Activated CD4-positive, alpha-beta T cell treated with anti-CD3 and anti-CD28 coated beads, Interleukin-2, amount 50 U/mL, for 24 hours (primary cell): Measurements from ENCODE around the gene MED12L.
"Not testable (repeated sequence)": the region's sequence is repeated elsewhere in the genome, so short reads cannot be mapped to it uniquely, and the experiment has no call there.

Experiments used
- DNase-seq, 2 donors: peaks; one replicate each; pipeline ENCODE4 v3.0.0-alpha.2; 2020; ENCODE audit warnings: low read depth in 1 of 2, low spot score in 1 of 2

MED12L gene

DNA sequence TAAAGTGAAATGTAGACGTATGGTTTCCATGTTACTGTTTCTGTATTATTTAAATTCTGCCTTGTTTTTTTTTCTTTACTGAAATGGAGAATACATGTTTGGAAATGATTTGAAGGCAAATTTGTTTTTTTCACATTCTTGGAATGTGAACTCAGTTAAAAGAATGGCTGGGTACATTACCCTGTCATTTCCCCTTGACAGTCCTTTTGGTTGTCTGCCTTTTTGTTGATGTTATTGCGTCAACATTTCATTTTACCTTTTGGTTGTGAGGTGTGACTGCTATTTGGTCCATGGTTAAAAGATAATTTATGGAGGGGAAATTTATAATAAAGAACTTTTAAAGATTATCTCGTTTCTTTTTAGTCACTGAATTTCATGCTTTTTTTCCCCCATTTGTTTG is 120.7 kb downstream of the MED12L start:
- DNase-seq, result no peak

- no peak for DNase-seq
Observed at GRCh38 chr3:151209654-151210053, 124.2 kb downstream of the MED12L start.

DNA sequence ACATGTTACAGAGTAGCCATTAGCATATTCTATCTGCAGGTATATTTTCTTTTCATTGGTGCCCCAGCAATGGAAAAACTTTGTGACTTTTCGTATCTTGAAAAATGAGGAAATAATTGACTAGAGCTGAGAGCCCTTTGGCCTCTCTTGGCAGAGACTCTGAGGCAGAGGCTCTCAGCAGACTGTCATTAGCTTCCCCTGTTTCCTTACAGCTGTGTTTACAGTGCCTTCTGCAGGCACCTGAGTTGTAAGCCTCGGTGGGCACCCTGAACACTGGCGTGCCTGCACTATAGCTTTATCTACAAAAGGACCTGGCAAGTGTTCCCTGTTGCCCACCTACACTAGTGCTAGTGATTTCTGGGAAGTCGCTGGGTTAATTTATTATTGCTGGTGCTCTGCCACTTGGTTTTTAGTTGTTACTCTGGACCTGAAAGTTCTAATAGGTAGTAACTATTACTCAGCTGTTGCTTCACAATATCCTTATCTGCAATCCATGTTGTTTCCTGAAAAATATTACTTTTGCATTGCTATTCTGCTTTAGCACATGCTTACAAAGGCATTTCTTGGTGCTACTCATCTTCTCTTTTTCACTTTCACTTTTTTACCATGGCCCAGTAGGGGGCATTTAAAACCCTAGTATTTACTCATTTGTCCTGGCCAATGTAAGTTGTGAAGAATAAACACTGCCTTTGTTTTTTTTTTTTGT is 125.4 kb downstream of the MED12L start:
- DNase-seq, result no peak

DNA sequence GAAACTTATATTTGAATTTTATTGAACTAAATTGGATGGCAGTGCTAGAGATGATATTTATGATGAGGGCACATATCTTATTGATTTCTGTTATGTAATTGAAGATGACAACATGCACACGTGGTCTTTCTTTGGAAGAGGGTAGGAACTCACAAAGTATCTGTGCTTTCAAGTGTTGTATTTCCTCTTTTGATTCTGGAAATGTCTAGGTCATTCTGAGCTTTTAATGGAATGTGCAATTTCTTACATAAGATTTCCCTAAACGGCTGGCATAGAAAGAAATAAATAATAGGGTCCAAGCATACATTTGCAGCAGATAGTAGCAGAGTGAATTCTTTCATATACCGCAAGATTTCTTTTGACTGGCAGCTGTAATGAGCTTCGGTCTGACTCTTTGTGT is 127.7 kb downstream of the MED12L start:
- DNase-seq, result no peak

- DNase-seq, result no peak
Observed at GRCh38 chr3:151213881-151214280, 128.4 kb downstream of the MED12L start.

- no peak for DNase-seq
Observed at GRCh38 chr3:151214459-151214858, 129.0 kb downstream of the MED12L start.

DNA sequence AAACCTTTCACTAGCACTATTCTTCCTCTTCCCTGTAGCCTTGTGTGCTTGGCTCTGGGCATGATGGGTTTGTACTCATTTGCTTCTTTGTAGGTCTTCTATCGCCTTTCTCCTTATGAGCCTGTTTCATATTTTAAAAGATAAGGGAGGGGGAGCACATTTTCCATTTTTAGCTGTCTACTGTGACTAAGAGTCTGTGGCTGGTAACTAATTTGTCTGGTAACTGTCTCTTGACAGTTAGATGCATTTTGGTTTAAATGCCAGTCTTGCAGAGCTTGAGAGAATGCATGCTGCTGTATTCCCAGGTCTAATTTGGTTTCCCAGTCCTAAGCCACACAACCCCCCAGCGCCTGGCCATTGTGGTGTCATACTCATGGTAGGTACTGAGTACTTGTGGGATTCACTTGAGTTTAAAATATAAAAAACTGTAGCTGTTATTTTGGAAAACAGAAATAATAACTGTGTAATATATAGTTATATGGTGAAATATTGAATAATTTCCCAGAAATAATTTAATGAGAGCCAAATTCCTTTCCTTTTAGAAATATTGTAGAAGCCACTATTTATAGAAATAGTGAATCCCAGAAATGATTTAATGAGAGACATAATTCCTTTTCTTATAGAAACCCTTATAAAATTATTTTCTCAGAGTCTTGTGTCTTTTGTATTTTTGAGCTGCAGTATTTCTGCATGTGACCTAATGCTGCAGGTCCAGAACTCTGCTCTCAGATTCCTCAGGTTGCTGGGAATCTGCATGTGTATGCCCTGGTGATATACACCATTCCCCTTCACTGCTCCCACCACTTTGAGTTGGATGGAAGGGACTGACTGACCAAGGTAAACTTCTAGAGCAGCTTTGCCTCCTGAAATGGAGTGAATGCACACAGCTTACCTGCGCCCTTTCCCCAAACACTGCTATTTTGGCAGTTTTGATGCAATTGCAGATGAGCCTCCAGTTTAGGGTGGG is 131.5 kb downstream of the MED12L start:
- no peak for DNase-seq

DNA sequence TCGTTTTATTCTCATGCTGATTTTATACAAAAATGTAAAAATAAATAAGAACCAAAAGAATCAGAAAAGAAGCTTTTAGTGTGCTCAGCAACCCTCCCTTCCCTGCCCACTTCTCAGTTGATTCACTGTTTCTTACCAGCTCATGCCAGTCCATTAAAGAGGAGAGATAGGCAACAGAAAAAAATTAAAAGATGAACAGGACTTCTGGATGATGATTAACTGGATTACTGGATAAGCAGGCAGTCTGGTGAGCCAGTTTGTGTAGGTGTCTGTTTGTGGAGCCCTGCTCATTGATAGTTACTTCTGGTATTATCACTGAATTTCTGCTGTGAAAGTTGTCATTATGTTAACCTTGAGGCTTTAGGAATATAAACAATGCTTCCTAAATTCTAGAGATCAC is 132.7 kb downstream of the MED12L start:
- no peak for DNase-seq

DNA sequence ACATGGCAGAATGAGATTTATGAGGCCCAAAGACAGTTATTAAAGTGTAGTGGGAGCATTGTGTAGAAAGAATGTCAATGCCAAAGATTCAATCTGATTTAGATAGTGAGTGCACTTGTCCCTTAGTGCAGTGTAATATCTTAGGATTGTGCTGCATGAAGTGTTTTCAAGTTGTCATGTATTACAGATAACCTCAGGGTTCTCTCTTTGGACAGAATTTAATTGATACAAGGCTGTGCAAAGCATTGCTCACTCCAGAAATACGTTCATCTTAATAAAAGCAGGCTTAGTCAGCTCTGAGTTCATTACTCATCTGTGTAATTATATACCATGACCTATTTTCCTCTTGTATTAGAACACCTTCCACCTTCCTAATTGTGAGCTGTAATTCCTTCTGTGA is 133.6 kb downstream of the MED12L start:
- no peak for DNase-seq

DNA sequence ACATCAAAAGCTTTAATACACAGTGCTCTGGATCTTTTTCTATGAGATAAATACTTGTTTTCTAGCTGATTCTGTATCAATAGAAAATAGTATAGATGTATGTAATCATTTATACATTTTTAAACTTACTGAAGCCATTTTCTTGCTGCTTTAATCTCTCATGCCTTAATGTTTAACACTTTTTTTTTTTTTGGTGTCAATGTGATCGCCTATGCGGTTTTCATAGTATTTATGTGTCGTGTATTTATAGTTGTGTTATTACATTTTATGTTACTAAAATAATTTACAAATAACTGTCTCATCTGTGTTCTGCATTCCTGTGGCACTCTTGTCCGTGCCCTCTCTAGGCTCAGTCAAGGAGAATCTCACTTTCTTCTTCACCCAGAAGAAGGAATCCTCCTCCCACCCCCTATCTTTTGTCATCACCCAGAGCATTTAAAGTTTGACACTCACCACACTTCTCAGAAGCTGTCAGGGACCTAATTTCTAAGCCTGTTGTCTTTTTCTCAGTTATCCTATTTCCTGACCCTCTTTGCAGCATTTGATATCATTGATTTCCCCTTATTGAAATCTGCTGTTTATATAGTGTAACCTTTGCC is 138.9 kb downstream of the MED12L start:
- DNase-seq, result no peak

DNA sequence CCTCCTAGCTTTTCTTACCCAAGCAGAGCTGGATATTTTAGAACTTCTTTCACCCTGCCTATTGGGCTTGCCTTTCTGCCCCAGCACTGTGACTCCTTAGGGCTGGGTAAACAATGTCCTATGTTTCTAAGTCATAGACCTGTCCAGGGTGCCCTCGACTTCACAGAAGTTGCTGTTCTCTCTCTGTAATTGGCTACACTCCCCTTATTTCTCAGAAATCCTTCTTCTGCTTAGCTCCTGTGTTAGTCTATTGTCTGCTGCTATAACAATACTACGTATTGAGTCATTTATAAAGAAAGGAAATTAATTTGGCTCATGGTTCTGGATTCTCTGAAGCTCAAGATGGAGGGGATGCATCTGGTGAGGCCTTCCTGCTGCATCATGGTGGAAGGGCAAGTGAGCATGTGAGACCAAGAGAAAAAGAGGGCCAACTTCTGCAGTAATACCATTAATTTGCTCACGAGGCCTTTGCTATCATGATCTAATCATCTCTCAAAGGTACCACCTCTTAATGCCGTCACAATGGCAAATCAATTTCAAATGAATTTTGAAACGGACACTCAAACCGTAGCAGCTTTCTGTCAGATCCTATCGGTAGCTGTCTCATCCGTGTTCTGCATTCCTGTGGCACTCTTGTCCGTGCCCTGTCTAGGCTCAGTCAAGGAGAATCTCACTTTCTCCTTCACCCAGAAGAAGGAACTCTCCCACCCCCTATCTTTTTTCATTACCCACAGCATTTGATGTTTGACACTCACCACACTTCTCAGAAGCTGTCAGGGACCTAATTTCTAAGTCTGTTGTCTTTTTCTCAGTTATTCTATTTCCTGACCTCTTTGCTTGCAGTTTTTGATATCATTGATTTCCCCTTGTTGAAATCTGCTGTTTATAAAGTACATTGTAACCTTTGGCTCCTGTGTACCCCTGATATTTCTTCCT is 139.8 kb downstream of the MED12L start:
- no peak for DNase-seq

- DNase-seq, result no peak
Observed at GRCh38 chr3:151226088-151226563, 140.7 kb downstream of the MED12L start.

DNA sequence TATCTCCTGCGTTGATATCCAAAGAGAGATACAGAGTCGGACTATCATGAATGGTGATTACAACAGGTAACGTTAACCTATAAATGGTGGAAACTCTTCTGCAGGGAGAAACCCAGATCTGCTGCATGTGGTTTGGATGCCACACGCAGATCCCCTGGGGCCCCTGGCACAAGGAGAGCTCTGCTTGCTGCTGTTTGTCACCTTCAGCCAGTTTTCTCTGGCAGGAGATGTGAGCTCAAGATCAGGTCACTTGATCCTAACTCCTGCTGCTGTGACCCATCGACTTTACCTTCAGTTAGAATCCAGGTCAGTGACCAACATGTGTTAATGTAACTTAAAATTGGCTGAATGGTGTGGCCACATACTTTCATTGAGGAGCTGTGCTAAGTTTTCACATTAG is 141.4 kb downstream of the MED12L start:
- DNase-seq, result no peak

GRCh38 chr3:151227266-151227806 is 141.9 kb downstream of the MED12L start:
- no peak for DNase-seq

- DNase-seq, result peak; percentile 55 to 81
Observed at GRCh38 chr3:151227807-151228665, 142.6 kb downstream of the MED12L start.

- DNase-seq, result no peak
Observed at GRCh38 chr3:151228666-151229040, 143.2 kb downstream of the MED12L start.

DNA sequence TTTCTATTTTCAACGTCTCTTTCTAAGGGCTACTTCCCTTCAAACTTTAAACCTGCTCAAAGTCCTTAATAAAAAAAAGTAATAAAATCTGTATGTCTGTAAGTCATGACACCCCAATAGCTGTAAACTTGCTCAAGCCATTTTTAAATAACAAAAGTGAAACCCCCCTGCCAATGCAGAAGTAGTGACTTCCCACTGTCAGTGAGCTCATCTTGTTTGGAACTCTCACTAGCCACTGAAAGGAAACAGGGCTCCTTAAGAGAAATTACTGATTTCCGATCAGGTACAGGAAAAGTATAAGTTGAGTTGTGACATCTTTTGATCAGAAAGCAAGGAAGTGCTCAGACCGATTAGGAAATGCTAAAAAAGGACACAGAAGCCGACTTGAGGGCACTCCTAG is 145.2 kb downstream of the MED12L start:
- no peak for DNase-seq

DNA sequence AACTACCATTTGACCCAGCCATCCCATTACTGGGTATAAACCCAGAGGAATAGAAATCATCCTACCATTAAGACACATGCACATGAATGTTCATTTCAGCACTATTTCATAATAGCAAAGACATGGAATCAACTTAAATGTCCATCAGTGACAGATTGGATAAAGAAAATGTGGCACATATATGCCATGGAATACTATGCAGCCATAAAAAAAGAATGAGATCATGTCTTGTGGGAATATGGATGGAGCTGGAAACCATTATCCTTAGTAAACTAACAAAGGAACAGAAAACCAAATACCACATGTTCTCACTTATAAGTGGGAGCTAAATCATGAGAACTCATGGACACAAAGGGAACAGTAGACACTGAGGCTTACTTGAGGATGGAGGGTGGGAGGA is 146.9 kb downstream of the MED12L start:
- not testable (repeated sequence) for DNase-seq

GRCh38 chr3:151232991-151233390 is 147.5 kb downstream of the MED12L start:
- no peak for DNase-seq

DNA sequence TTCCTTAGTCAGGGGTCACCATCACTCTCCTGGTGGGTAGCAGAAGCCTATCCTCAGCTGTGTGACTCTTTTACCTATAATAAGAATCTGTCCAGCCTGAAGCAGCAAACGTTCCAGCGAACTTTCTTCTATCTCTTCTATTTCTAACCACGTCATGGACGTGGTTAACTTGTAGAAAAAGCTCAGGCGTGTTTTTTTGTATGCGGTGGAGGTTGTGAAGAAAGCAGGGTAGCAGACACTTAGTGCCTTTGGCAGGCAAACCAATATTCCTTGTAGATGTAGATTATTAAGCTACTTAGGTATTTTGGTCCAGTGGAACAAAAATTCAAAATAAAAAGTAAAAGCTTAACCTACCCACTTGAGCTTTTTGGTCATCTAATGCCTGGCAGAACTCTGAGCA is 149.4 kb downstream of the MED12L start:
- DNase-seq, result no peak
